ENCODE measurements around the gene SIKE1. TPM values are rescaled to one million over a fixed set of nuclear protein-coding genes. Genes with fewer than 3 reads are reported as not detected.
"Not testable (repeated sequence)": the region's sequence is repeated elsewhere in the genome, so short reads cannot be mapped to it uniquely, and the experiment has no call there.

Gene SIKE1
- total RNA-seq, 3 donors from 2014 or later (not counting 1 experiment from before 2014, with no cell fraction given): 53.3 to 57.5 (median 53.4) TPM

GRCh38 chr1:114794038-114794437, 13.6 kb upstream of the SIKE1 start:
- ATAC-seq: no peak
- Histone ChIP-seq H3K9me3 (ENCODE audit: control insufficient read depth, insufficient read depth, low read length) (no peaks in the 10 kb centered on the region), H3K36me3 (ENCODE audit: control insufficient read depth, insufficient read depth, low read length) (no peaks in the 10 kb centered on the region), H3K4me3 (ENCODE audit: low read length) (no peak overlapping the region), H3K4me1 (ENCODE audit: control insufficient read depth, insufficient read depth, low read length) (no peaks in the 10 kb centered on the region), H3K27ac (ENCODE audit: low read length) (no peak overlapping the region), H3K27me3 (ENCODE audit: control insufficient read depth, insufficient read depth, low read length) (peaks cover 9% of the 10 kb centered on the region)
- no peak overlapping the region for H3K27ac Mint-ChIP-seq
- WGBS (ENCODE audit: insufficient coverage): 88% methylated on average over 2 of the region's 2 CpGs
- no peak for TF ChIP-seq CTCF (IDR thresholded peaks at IDR 0.05)
- H3K4me3 Mint-ChIP-seq: no peak overlapping the region
- no peaks in the 10 kb centered on the region for H3K9me3 Mint-ChIP-seq
- intact Hi-C loops (cut with micrococcal nuclease): no loop called here
- no peak for DNase-seq
- peaks cover 27 to 57% of the 10 kb centered on the region in 2 donors for H3K27me3 Mint-ChIP-seq (ENCODE audit: low read depth in 2 of 2)
- H3K4me1 Mint-ChIP-seq: no peaks in the 10 kb centered on the region
- H3K36me3 Mint-ChIP-seq: no peaks in the 10 kb centered on the region

DNA sequence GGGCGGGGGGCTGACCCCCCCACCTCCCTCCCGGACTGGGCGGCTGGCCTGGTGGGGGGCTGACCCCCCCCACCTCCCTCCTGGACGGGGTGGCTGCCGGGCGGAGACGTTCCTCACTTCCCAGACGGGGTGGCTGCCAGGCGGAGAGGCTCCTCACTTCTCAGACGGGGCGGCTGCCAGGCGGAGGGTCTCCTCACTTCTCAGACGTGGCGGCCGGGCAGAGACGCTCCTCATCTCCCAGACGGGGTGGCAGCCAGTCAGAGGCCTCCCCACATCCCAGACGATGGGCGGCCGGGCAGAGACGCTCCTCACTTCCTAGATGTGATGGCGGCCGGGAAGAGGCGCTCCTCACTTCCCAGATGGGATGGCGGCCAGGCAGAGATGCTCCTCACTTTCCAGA, 10.1 kb upstream of the SIKE1 start:
- H3K36me3 ChIP-seq (ENCODE audit: control insufficient read depth, insufficient read depth, low read length); H3K4me1 ChIP-seq (ENCODE audit: control insufficient read depth, insufficient read depth, low read length); H3K27me3 ChIP-seq (ENCODE audit: control insufficient read depth, insufficient read depth, low read length); H3K4me1 Mint-ChIP-seq; DNase-seq; H3K27ac ChIP-seq (ENCODE audit: low read length); intact Hi-C loops (cut with micrococcal nuclease); H3K4me3 Mint-ChIP-seq; H3K9me3 Mint-ChIP-seq; H3K9me3 ChIP-seq (ENCODE audit: control insufficient read depth, insufficient read depth, low read length); ATAC-seq; H3K27ac Mint-ChIP-seq; H3K4me3 ChIP-seq (ENCODE audit: low read length): not testable (repeated sequence)
- WGBS (ENCODE audit: insufficient coverage): 88% methylated on average over 16 of the region's 25 CpGs
- Mint-ChIP-seq H3K36me3 (peaks cover 14% of the 10 kb centered on the region), H3K27me3 (ENCODE audit: low read depth in 2 of 2) (peaks cover 37 to 63% of the 10 kb centered on the region in 2 donors)

DNA sequence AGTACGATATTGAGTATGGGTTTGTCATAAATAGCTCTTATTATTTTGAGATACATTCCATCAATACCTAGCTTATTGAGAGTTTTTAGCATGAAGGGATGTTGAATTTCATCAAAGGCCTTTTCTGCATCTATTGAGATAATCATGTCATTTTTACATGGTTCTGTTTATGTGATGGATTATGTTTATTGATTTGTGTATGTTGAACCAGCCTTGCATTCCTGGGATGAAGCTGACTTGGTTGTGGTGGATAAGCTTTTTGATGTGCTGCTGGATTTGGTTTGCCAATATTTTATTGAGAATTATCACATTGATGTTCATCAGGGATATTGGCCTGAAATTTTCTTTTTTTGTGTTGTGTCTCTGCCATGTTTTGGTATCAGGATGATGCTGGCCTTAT, 6.0 kb upstream of the SIKE1 start:
- ATAC-seq; H3K27me3 ChIP-seq (ENCODE audit: control insufficient read depth, insufficient read depth, low read length); H3K4me3 Mint-ChIP-seq; DNase-seq; H3K36me3 ChIP-seq (ENCODE audit: control insufficient read depth, insufficient read depth, low read length); H3K9me3 Mint-ChIP-seq; H3K27ac ChIP-seq (ENCODE audit: low read length); H3K27ac Mint-ChIP-seq; H3K4me1 ChIP-seq (ENCODE audit: control insufficient read depth, insufficient read depth, low read length); H3K4me3 ChIP-seq (ENCODE audit: low read length); H3K4me1 Mint-ChIP-seq; H3K9me3 ChIP-seq (ENCODE audit: control insufficient read depth, insufficient read depth, low read length): not testable (repeated sequence)
- WGBS (ENCODE audit: insufficient coverage): no CpG with 5 or more reads among the region's 1 CpG
- intact Hi-C loops (cut with micrococcal nuclease): loop anchor here (10.0 kb wide), 1 partner anchor 308 kb away; no protein-coding TSS in a partner anchor
- Mint-ChIP-seq H3K27me3 (ENCODE audit: low read depth in 2 of 2) (peaks cover 35 to 53% of the 10 kb centered on the region in 2 donors), H3K36me3 (peaks cover 14% of the 10 kb centered on the region)

DNA sequence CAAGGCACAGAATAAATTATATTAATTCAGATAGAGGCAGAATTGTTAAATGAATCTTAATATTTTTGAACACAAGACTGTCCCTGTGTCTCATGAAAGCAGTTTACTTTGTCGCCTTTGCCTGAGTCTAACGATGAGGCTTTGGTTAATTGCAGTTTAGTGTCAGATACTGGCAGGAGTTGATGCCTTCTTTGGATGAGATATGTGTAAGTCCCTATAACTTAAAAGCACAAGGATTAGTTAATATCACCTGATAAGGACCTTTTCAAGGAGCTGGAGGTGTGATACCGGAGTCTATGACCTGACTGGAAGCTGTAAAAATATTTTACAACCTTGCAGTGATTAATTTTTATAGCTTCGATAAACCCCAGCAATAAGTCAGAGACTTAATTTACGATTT, 2.0 kb upstream of the SIKE1 start:
- no peak for TF ChIP-seq CTCF (IDR thresholded peaks at IDR 0.05)

More for the DNA sequence above, 2.0 kb upstream of the SIKE1 start:
- Histone ChIP-seq H3K36me3 (ENCODE audit: control insufficient read depth, insufficient read depth, low read length) (peaks cover 9% of the 10 kb centered on the region), H3K4me1 (ENCODE audit: control insufficient read depth, insufficient read depth, low read length) (peaks cover 5% of the 10 kb centered on the region), H3K4me3 (ENCODE audit: low read length) (no peak overlapping the region), H3K9me3 (ENCODE audit: control insufficient read depth, insufficient read depth, low read length) (no peaks in the 10 kb centered on the region), H3K27ac (ENCODE audit: low read length) (no peak overlapping the region), H3K27me3 (ENCODE audit: control insufficient read depth, insufficient read depth, low read length) (no peaks in the 10 kb centered on the region)
- ATAC-seq (no peak), DNase-seq (no peak)
- Mint-ChIP-seq H3K4me3 (no peak overlapping the region), H3K9me3 (peaks cover 3 to 8% of the 10 kb centered on the region in 2 donors), H3K27me3 (ENCODE audit: low read depth in 2 of 2) (peaks cover 22 to 31% of the 10 kb centered on the region in 2 donors), H3K36me3 (peaks cover 13% of the 10 kb centered on the region), H3K4me1 (peaks cover 25 to 35% of the 10 kb centered on the region in 2 donors), H3K27ac (no peak overlapping the region)
- 90% methylated on average over 4 of the region's 5 CpGs for WGBS (ENCODE audit: insufficient coverage)
- intact Hi-C loops (cut with micrococcal nuclease): loop anchor here (10.0 kb wide), 1 partner anchor 312 kb away; no protein-coding TSS in a partner anchor
